ENCODE data around the gene FOXO6. TPM values are rescaled to one million over a fixed set of nuclear protein-coding genes. Genes with fewer than 3 reads are reported as not detected.

FOXO6 gene
- total RNA-seq, 1 experiment from 2014 or later: 0.59 TPM

DNA sequence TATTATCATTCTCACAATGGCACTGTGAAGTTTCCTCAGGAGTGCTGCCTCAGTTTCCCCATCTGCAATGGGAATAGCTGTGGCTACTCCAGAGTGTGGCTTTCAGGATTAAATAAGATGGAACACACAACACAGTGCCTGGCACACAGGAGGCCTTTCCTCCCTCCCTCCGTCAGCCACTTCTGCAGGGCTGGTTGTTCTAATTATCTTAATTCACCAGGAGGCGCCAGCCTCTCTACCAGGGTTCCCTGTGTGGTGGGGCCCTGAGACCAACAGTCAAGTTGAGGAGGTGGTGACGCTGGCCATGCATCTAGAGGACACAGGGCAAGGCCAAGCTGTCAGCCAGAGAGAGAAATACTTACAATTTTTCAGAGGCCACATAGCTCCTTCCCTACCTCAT, 6.3 kb upstream of the FOXO6 start:
- no TSS peak for BruUV-seq (replicated peaks)
- Histone ChIP-seq H3K4me3 (ENCODE audit: low read depth, low read length) (no peak overlapping the region), H3K9me3 (no peaks in the 10 kb centered on the region), H3K36me3 (ENCODE audit: control insufficient read depth, insufficient read depth, low read length) (no peaks in the 10 kb centered on the region), H3K4me1 (peaks cover under 1% of the 10 kb centered on the region; the same call in 1 of the 2 replicates), H3K27me3 (replicated peaks; ENCODE audit: control insufficient read depth, insufficient read depth, low read length) (no peaks in the 10 kb centered on the region)
- Mint-ChIP-seq H3K27me3 (ENCODE audit: insufficient read depth, unreplicated experiment) (no peaks in the 10 kb centered on the region), H3K9me3 (ENCODE audit: unreplicated experiment) (no peaks in the 10 kb centered on the region), H3K4me1 (ENCODE audit: low read depth, unreplicated experiment) (peaks cover 13% of the 10 kb centered on the region), H3K27ac (ENCODE audit: unreplicated experiment) (no peak overlapping the region), H3K4me3 (ENCODE audit: unreplicated experiment) (no peak overlapping the region), H3K36me3 (ENCODE audit: insufficient read depth, unreplicated experiment) (peaks cover 6% of the 10 kb centered on the region)
- intact Hi-C loops (cut with micrococcal nuclease; ENCODE audit: unreplicated experiment): no loop called here
- CTCF ChIA-PET: no interaction called here
- POLR2A ChIA-PET: no interaction called here
- TF ChIP-seq, protein P1, sequence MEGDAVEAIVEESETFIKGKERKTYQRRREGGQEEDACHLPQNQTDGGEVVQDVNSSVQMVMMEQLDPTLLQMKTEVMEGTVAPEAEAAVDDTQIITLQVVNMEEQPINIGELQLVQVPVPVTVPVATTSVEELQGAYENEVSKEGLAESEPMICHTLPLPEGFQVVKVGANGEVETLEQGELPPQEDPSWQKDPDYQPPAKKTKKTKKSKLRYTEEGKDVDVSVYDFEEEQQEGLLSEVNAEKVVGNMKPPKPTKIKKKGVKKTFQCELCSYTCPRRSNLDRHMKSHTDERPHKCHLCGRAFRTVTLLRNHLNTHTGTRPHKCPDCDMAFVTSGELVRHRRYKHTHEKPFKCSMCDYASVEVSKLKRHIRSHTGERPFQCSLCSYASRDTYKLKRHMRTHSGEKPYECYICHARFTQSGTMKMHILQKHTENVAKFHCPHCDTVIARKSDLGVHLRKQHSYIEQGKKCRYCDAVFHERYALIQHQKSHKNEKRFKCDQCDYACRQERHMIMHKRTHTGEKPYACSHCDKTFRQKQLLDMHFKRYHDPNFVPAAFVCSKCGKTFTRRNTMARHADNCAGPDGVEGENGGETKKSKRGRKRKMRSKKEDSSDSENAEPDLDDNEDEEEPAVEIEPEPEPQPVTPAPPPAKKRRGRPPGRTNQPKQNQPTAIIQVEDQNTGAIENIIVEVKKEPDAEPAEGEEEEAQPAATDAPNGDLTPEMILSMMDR (IDR thresholded peaks at IDR 0.05; ENCODE audit: insufficient read depth in 1 of 2, low read depth in 1 of 2, low read length in 1 of 2, severe bottlenecking in 1 of 2, unreplicated experiment in 1 of 2): no peak
- no peak for DNase-seq

DNA sequence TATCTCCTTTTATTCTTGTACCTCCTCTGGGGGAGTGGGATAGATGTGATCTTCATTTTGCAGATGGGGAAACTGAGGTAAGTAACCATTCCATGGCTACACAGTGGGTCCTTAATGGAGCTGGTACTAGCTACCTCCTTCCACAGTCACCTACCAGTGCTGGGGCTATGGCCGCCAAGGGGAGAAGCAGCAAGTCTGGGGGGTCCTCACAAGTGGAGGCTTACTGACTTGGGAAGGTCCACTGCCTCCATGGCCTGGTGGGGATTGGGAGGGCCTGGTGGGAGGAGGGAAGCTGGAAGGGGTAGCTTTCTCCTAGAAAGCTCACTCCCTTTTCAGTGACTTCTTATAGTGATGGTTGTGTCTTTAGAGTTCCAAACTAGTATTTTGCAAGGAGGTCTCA, 5.9 kb upstream of the FOXO6 start:
- BruUV-seq (replicated peaks): no TSS peak
- Histone ChIP-seq H3K27me3 (replicated peaks; ENCODE audit: control insufficient read depth, insufficient read depth, low read length) (no peaks in the 10 kb centered on the region), H3K36me3 (ENCODE audit: control insufficient read depth, insufficient read depth, low read length) (no peaks in the 10 kb centered on the region), H3K4me1 (peaks cover 4% of the 10 kb centered on the region), H3K9me3 (no peaks in the 10 kb centered on the region), H3K4me3 (ENCODE audit: low read depth, low read length) (no peak overlapping the region)
- no peak for DNase-seq
- Mint-ChIP-seq H3K9me3 (ENCODE audit: unreplicated experiment) (no peaks in the 10 kb centered on the region), H3K4me1 (ENCODE audit: low read depth, unreplicated experiment) (peaks cover 13% of the 10 kb centered on the region), H3K4me3 (ENCODE audit: unreplicated experiment) (no peak overlapping the region), H3K36me3 (ENCODE audit: insufficient read depth, unreplicated experiment) (peaks cover 6% of the 10 kb centered on the region), H3K27ac (ENCODE audit: unreplicated experiment) (no peak overlapping the region), H3K27me3 (ENCODE audit: insufficient read depth, unreplicated experiment) (no peaks in the 10 kb centered on the region)
- intact Hi-C loops (cut with micrococcal nuclease; ENCODE audit: unreplicated experiment): no loop called here
- TF ChIP-seq, protein P1 (IDR thresholded peaks at IDR 0.05; ENCODE audit: insufficient read depth in 1 of 2, low read depth in 1 of 2, low read length in 1 of 2, severe bottlenecking in 1 of 2, unreplicated experiment in 1 of 2): no peak
- POLR2A ChIA-PET: no interaction called here
- CTCF ChIA-PET: no interaction called here

DNA sequence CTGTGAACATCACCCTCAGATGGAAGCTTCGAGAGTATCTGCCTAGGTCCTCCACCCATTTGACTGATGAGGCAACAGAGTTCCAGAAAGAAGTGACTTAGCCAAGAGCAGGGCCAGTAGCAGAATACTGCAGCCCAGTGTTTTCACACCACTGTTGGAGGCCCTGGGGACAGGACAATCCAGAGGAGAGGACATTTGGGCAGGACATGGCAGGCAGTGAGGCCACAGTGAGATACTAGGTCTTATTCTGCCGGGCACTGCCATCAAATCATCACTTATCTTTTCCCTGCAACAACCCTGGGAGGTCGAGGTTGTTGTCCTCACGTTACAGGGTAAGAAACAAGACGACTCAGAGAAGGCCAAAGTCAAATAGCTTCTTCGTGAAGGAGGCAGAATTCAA, 5.5 kb upstream of the FOXO6 start:
- intact Hi-C loops (cut with micrococcal nuclease; ENCODE audit: unreplicated experiment): no loop called here
- Mint-ChIP-seq H3K4me1 (ENCODE audit: low read depth, unreplicated experiment) (peaks cover 13% of the 10 kb centered on the region), H3K4me3 (ENCODE audit: unreplicated experiment) (no peak overlapping the region), H3K36me3 (ENCODE audit: insufficient read depth, unreplicated experiment) (peaks cover 6% of the 10 kb centered on the region), H3K27ac (ENCODE audit: unreplicated experiment) (no peak overlapping the region), H3K9me3 (ENCODE audit: unreplicated experiment) (no peaks in the 10 kb centered on the region), H3K27me3 (ENCODE audit: insufficient read depth, unreplicated experiment) (no peaks in the 10 kb centered on the region)
- ChIA-PET POLR2A (no interaction called here), CTCF (no interaction called here)
- H3K4me3 ChIP-seq (ENCODE audit: low read depth, low read length): no peak overlapping the region
- H3K27me3 ChIP-seq (replicated peaks; ENCODE audit: control insufficient read depth, insufficient read depth, low read length): no peaks in the 10 kb centered on the region
- TF ChIP-seq, protein P1 (IDR thresholded peaks at IDR 0.05; ENCODE audit: insufficient read depth in 1 of 2, low read depth in 1 of 2, low read length in 1 of 2, severe bottlenecking in 1 of 2, unreplicated experiment in 1 of 2): no peak
- no peaks in the 10 kb centered on the region for H3K36me3 ChIP-seq (ENCODE audit: control insufficient read depth, insufficient read depth, low read length)
- H3K4me1 ChIP-seq: peaks cover 6% of the 10 kb centered on the region
- no peaks in the 10 kb centered on the region for H3K9me3 ChIP-seq
- no peak for DNase-seq
- no TSS peak for BruUV-seq (replicated peaks)
